Measurements from ENCODE around the gene KIF18A. TPM values are rescaled to one million over a fixed set of nuclear protein-coding genes. Genes with fewer than 3 reads are reported as not detected.
A peak's percentile ranks its signal among the peaks of the same experiment; 100 is the strongest.

Gene KIF18A
- total and polyA plus RNA-seq, 4 donors: 0.08 to 21.4 (median 0.20) TPM

DNA sequence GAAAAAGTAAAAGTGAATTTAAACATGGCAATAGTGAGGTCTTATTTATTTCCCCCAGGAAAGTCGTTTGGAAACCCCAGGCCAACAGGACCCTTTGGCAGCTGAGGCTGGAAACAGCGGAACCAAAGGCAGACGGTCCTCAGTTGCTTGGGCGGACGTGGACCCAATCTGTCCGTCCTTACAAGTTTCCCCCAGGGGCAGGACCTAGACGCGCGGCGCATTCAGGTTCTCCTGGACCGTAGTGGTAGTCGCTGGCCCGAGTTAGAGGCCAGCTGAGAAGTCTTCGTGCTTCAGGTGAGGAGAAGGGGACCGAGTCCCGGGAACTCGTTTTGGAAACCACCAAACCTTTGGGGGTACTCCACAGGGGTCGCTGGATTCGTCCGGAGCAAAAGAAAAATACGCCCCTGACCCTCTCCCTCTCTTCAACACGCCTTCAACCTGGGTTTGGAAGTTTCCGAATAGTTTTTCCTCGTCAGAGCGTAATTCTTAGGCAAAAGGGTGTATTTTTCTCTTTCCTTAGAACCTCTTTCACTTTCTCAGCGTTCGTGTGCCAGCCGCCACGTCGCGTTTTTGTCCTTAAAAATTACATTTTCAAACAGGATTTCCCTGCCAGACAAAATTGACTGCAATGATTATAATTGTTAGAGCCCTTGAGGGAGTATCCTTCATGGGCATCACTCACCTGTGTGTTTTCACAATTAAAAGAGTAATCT lies 2.3 kb upstream of the KIF18A start:
- Histone ChIP-seq H3K27ac (ENCODE audit: low read depth in 1 of 2, low read length in 2 of 2) (peak overlapping the region; percentile 73 to 80), H3K4me1 (ENCODE audit: control insufficient read depth in 4 of 4, insufficient read depth in 4 of 4, low read length in 3 of 4) (peaks cover 0 to 35% (median 30%) of the 10 kb centered on the region in 4 donors), H3K9me3 (ENCODE audit: control insufficient read depth in 4 of 4, low read length in 3 of 4) (no peaks in the 10 kb centered on the region), H3K4me3 (ENCODE audit: low read depth in 1 of 3, low read length in 3 of 3) (peak overlapping the region; percentile 67 to 88 (median 85)), H3K27me3 (ENCODE audit: control insufficient read depth in 4 of 4, insufficient read depth in 4 of 4, low read length in 3 of 4) (no peaks in the 10 kb centered on the region), H3K36me3 (ENCODE audit: control insufficient read depth in 4 of 4, insufficient read depth in 3 of 4, low read depth in 1 of 4, low read length in 3 of 4) (peaks cover 0 to 5% (median 2%) of the 10 kb centered on the region in 4 donors), H3K9ac (ENCODE audit: low read depth in 1 of 2, low read length in 2 of 2) (peak overlapping the region; percentile 90 to 92)
- WGBS: under 1% methylated on average over 31 of the region's 31 CpGs
- peak; percentile 76 for DNase-seq (ENCODE audit: low spot score)
- TF ChIP-seq TAF1 (conservative IDR thresholded peaks at IDR 0.05): peak; percentile 85
- TF ChIP-seq EGR1 (IDR thresholded peaks at IDR 0.05; ENCODE audit: low read depth in 2 of 2): no peak
- TF ChIP-seq JUND (IDR thresholded peaks at IDR 0.05): peak in 1 of 2 donors; percentile 14
- TF ChIP-seq RAD21 (IDR thresholded peaks at IDR 0.05): peak; percentile 22 to 42
- TF ChIP-seq, protein P1, sequence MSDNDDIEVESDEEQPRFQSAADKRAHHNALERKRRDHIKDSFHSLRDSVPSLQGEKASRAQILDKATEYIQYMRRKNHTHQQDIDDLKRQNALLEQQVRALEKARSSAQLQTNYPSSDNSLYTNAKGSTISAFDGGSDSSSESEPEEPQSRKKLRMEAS (IDR thresholded peaks at IDR 0.05): no peak
- no peak for TF ChIP-seq FOXA1 (IDR thresholded peaks at IDR 0.05)
- no peak for TF ChIP-seq FOXA2 (IDR thresholded peaks at IDR 0.05)
- TF ChIP-seq GABPA (IDR thresholded peaks at IDR 0.05 in 1 of 2, conservative IDR thresholded peaks at IDR 0.05 in 1 of 2): peak; percentile 47 to 81
- TF ChIP-seq, protein P2, sequence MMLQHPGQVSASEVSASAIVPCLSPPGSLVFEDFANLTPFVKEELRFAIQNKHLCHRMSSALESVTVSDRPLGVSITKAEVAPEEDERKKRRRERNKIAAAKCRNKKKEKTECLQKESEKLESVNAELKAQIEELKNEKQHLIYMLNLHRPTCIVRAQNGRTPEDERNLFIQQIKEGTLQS (IDR thresholded peaks at IDR 0.05): no peak
- TF ChIP-seq, protein P3, sequence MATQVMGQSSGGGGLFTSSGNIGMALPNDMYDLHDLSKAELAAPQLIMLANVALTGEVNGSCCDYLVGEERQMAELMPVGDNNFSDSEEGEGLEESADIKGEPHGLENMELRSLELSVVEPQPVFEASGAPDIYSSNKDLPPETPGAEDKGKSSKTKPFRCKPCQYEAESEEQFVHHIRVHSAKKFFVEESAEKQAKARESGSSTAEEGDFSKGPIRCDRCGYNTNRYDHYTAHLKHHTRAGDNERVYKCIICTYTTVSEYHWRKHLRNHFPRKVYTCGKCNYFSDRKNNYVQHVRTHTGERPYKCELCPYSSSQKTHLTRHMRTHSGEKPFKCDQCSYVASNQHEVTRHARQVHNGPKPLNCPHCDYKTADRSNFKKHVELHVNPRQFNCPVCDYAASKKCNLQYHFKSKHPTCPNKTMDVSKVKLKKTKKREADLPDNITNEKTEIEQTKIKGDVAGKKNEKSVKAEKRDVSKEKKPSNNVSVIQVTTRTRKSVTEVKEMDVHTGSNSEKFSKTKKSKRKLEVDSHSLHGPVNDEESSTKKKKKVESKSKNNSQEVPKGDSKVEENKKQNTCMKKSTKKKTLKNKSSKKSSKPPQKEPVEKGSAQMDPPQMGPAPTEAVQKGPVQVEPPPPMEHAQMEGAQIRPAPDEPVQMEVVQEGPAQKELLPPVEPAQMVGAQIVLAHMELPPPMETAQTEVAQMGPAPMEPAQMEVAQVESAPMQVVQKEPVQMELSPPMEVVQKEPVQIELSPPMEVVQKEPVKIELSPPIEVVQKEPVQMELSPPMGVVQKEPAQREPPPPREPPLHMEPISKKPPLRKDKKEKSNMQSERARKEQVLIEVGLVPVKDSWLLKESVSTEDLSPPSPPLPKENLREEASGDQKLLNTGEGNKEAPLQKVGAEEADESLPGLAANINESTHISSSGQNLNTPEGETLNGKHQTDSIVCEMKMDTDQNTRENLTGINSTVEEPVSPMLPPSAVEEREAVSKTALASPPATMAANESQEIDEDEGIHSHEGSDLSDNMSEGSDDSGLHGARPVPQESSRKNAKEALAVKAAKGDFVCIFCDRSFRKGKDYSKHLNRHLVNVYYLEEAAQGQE (IDR thresholded peaks at IDR 0.05): peak; percentile 11
- TF ChIP-seq HNF4A (conservative IDR thresholded peaks at IDR 0.05): peak; percentile 18 to 39
- TF ChIP-seq, protein P4, sequence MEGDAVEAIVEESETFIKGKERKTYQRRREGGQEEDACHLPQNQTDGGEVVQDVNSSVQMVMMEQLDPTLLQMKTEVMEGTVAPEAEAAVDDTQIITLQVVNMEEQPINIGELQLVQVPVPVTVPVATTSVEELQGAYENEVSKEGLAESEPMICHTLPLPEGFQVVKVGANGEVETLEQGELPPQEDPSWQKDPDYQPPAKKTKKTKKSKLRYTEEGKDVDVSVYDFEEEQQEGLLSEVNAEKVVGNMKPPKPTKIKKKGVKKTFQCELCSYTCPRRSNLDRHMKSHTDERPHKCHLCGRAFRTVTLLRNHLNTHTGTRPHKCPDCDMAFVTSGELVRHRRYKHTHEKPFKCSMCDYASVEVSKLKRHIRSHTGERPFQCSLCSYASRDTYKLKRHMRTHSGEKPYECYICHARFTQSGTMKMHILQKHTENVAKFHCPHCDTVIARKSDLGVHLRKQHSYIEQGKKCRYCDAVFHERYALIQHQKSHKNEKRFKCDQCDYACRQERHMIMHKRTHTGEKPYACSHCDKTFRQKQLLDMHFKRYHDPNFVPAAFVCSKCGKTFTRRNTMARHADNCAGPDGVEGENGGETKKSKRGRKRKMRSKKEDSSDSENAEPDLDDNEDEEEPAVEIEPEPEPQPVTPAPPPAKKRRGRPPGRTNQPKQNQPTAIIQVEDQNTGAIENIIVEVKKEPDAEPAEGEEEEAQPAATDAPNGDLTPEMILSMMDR (IDR thresholded peaks at IDR 0.05; ENCODE audit: low read depth, low read length, missing input control): no peak
- TF ChIP-seq, protein P5, sequence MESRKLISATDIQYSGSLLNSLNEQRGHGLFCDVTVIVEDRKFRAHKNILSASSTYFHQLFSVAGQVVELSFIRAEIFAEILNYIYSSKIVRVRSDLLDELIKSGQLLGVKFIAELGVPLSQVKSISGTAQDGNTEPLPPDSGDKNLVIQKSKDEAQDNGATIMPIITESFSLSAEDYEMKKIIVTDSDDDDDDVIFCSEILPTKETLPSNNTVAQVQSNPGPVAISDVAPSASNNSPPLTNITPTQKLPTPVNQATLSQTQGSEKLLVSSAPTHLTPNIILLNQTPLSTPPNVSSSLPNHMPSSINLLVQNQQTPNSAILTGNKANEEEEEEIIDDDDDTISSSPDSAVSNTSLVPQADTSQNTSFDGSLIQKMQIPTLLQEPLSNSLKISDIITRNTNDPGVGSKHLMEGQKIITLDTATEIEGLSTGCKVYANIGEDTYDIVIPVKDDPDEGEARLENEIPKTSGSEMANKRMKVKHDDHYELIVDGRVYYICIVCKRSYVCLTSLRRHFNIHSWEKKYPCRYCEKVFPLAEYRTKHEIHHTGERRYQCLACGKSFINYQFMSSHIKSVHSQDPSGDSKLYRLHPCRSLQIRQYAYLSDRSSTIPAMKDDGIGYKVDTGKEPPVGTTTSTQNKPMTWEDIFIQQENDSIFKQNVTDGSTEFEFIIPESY (IDR thresholded peaks at IDR 0.05): peak; percentile 25
- no peak for TF ChIP-seq NR2F2 (IDR thresholded peaks at IDR 0.05)
- TF ChIP-seq HNF4G (IDR thresholded peaks at IDR 0.05): no peak
- peak; percentile 11 to 12 for TF ChIP-seq RXRA (IDR thresholded peaks at IDR 0.05)
- TF ChIP-seq YY1 (IDR thresholded peaks at IDR 0.05): peak; percentile 80
- no peak for TF ChIP-seq SP1 (IDR thresholded peaks at IDR 0.05)
